Lower leg skin (tissue), 4 donors: Measurements from ENCODE around the gene ELL3. TPM values are rescaled to one million over a fixed set of nuclear protein-coding genes. Genes with fewer than 3 reads are reported as not detected.
"Not testable (repeated sequence)": the region's sequence is repeated elsewhere in the genome, so short reads cannot be mapped to it uniquely, and the experiment has no call there.

Experiments
- DNase-seq, 2 donors: peaks; one replicate each; pipeline ENCODE4 v3.0.0-alpha.2; 2019; ENCODE audit warnings: low spot score in 2 of 2
- H3K4me3 ChIP-seq: fragments of 200-600 bp; sonication (generic); 2 replicates; pipeline ENCODE4 v1.5.1; 2017; ENCODE audit warnings: mild to moderate bottlenecking, low read depth; ENCODE audit not compliant: poor library complexity, severe bottlenecking
- CTCF ChIP-seq, 3 donors: fragments of 450-650 bp; IDR thresholded peaks; one replicate each; pipeline ENCODE4 v1.5.1; 2016; ENCODE audit warnings: antibody characterized with exemption in 3 of 3, mild to moderate bottlenecking in 3 of 3, moderate library complexity in 2 of 3
- POLR2A ChIP-seq, 2 donors: fragments of 450-650 bp; IDR thresholded peaks; one replicate each; pipeline ENCODE4 v1.6.1; 2016 to 2017; ENCODE audit warnings: antibody characterized with exemption in 2 of 2, mild to moderate bottlenecking in 1 of 2, moderate library complexity in 1 of 2
- WGBS, 2 donors: methylation state at CpG; one replicate each; pipeline ENCODE4 v1.1.5; 2018; 5-methylcytosine and 5-hydroxymethylcytosine counted together
- intact Hi-C: fragments of 100-400 bp; cut with DNase I; formaldehyde crosslinking; loops from one replicate; pipeline ENCODE4 v1.15.0; 2023; ENCODE audit warnings: low total_unique reads
- total RNA-seq, 4 donors: library from RNA; depleted of rRNA; stranded (reverse); fragments of >200 nt; gene quantifications; one replicate each; pipeline ENCODE4 v1.1.0, GENCODE V29; 2016

ELL3 gene
- total RNA-seq, 4 donors from 2014 or later, result 55.4 to 68.7 (median 59.1) TPM

GRCh38 chr15:43808960-43809678, 32.4 kb upstream of the ELL3 start:
- no peak for TF ChIP-seq CTCF (IDR thresholded peaks at IDR 0.05)
- no peak for TF ChIP-seq POLR2A (IDR thresholded peaks at IDR 0.05)
- 87 to 92% methylated on average over 6 of the region's 6 CpGs for WGBS, 2 donors
- intact Hi-C loops, result no loop called here
- no peak overlapping the region for H3K4me3 ChIP-seq
- no peak for DNase-seq

- WGBS, 2 donors, result 95 to 96% methylated on average over 5 of the region's 5 CpGs
- DNase-seq, result no peak
- intact Hi-C loops, result no loop called here
- H3K4me3 ChIP-seq, result no peak overlapping the region
- TF ChIP-seq POLR2A (IDR thresholded peaks at IDR 0.05) (no peak), CTCF (IDR thresholded peaks at IDR 0.05) (no peak)
Observed at GRCh38 chr15:43808435-43808950, 31.7 kb upstream of the ELL3 start.

GRCh38 chr15:43802676-43803075, 25.9 kb upstream of the ELL3 start:
- DNase-seq, H3K4me3 ChIP-seq, intact Hi-C loops: not testable (repeated sequence)
- WGBS, 2 donors, result 95 to 97% methylated on average over 7 of the region's 7 CpGs

- 6 to 7% methylated on average over 44 of the region's 44 CpGs for WGBS, 2 donors
- TF ChIP-seq POLR2A (IDR thresholded peaks at IDR 0.05), result no peak
- TF ChIP-seq CTCF (IDR thresholded peaks at IDR 0.05), result no peak
- intact Hi-C loops, result no loop called here
Observed at GRCh38 chr15:43800286-43801141, 23.7 kb upstream of the ELL3 start, which contains the start of gene HYPK. Gene HYPK (plus strand): TSS chr15:43800599. CDS start chr15:43800623, 24 bp downstream.

GRCh38 chr15:43799945-43800285, 23.1 kb upstream of the ELL3 start, which contains the start of gene SERINC4:
Gene SERINC4 (minus strand): TSS chr15:43800220. CDS start chr15:43799986, 234 bp downstream.
- no peak for DNase-seq
- 75 to 82% methylated on average over 4 to 8 of the region's 8 CpGs for WGBS, 2 donors
- TF ChIP-seq POLR2A (IDR thresholded peaks at IDR 0.05) (no peak), CTCF (IDR thresholded peaks at IDR 0.05) (no peak)
- intact Hi-C loops, result no loop called here
- H3K4me3 ChIP-seq, result peak within 1 kb of the TSS; percentile 91

More at GRCh38 chr15:43800286-43801141, 23.7 kb upstream of the ELL3 start, which contains the start of gene HYPK:
- peak within 1 kb of the TSS; percentile 91 for H3K4me3 ChIP-seq
- DNase-seq, result peak; percentile 95 to 99
